Measurements from ENCODE around the gene ACTMAP.
"Not testable (repeated sequence)": the region's sequence is repeated elsewhere in the genome, so short reads cannot be mapped to it uniquely, and the experiment has no call there.

ACTMAP gene

GRCh38 chr19:40750058-40750873, at the start of gene ACTMAP:
ACTMAP (minus strand) TSS chr19:40750477; CDS start chr19:40749803, 674 bp downstream.
- peak; percentile 96 to 99 (median 98) for DNase-seq

- DNase-seq = no peak
Observed at GRCh38 chr19:40799558-40800338, 49.5 kb upstream of the ACTMAP start.

DNA sequence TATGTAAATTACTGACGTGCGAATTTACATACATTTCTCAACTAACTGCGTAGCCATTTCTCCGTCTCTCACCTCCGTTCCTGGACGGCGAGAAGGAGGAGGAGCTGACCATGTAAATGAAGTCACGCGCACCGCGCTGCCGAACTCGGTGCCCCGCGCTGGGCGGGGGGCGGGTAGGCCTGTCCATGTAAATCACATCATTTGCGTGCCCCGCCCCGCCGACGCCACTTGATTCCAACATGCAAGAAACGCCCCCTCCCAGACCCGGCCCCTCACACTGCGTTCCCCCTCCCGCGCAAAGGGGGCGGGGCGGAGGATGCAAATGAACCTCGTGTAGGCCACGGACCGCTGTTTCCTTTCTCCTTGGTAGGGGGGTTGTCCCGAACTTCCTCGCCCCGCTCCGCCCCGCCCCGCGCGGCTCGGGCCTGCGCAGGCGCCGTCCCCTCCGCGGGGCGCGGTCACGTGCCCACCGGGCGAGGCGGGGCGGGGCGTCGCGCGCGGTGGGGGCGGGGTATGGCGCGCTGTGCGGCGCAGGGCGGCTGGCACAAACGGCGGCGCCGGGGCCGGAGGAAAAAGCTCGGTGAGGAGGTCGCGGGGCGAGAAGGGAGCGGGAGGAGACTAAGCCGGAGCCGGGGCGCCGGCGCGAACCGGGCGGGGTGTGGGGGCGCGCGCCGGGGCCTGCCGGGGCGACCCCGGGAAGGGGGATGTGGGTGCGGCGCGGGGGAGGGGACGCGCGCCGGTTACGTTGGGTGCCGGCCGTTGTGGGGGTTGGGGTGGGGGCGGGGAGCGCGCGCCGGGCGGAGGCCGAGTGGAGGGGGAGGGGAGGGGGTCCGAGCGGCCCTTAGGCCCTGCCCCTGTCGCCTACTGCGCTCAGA, 48.6 kb upstream of the ACTMAP start, which contains the start of gene EGLN2:
EGLN2 (plus strand) TSS at position 509 of the 875 bp plus-strand sequence. CDS start 1,382 bp downstream, outside the sequence.
- peak; percentile 99 to 100 (median 100) for DNase-seq

DNA sequence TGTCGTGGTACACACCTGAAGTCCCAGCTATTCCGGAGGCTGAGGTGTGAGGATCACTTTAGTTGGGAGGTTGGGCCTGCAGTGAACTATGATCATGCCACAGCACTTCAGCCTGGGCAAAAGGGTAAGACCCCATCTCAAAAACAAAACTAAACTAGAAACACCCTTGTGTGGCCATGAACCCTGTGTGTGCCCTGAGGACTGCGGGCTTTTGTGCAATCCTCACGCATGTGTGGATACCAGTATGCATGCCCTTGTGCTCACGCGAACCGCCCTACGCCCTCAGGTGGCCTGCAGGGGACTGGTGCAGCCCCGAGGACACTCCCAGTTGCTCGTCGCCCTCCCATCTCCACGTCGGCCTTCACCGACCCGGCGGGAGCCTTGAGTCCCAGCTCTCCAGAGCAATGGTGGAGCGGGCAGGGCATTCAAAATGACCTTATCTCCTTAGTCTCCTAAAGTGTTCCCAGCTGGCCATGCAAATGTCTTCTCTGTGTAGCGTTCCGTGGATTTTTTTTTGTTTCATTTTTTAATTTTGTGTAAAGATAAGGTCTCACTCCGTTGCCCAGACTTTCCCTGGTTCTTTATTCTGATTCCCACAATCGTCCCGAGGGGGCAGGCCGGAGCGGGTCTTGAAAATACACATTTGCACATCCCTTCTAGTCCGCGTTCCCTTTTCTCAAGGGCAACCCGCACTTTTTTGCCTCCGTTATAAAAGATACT, 47.8 kb upstream of the ACTMAP start:
- DNase-seq = peak in 3 of 4 experiments; percentile 32 to 52 (median 39)

DNA sequence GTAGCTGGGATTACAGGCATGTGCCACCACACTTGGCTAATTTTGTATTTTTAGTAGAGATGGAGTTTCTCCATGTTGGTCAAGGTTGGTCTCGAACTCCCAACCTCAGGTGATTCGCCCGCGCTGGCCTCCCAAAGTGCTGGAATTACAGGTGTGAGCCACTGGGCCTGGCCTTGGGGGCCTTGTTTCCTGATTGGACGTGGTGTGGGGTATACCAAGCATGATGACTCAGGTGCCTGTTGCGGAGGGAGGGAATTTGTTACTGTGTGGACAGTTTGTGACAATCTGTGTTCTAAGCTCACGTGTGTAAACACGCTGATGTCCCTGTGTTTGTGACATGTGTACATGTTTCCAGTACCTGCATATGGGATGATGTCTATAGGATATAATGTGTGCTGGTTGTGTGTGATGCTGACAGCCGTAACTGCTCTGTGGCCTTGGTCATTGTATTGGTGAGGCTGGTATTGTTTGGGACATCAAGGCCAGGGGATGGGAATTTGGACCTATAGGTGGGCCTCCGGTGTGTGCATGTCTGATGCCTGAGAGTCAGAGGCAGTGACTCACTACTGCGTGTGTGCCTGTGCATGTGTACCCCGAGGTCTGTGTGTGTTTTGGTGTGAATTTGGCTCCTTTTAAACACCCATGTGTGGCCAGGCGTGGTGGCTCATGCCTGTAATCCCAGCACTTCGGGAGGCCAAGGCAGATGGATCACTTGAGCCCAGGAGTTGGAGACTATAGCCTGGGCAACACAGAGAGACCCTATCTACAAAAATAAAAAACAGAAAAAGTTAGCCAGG, 47.1 kb upstream of the ACTMAP start:
- DNase-seq = no peak

DNA sequence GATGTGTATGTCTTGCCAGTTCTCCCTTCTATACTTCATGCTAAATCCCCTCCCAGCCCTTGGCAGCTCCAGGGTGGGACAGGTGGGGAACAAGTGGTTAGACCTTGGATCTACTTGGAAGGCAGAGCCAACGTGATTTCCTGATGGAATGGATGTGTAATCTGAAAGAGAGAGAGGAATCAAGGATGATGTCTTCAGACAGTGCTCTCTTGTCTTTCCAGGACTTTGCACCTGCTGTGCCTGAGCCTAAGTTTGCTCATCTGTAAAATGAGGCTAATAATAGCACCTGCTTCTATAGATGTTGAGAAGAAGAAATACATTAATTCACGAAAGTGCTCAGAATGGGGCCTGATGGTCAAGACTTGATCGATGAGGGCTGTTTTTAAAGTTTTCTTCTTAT, 41.7 kb upstream of the ACTMAP start:
- DNase-seq = no peak

DNA sequence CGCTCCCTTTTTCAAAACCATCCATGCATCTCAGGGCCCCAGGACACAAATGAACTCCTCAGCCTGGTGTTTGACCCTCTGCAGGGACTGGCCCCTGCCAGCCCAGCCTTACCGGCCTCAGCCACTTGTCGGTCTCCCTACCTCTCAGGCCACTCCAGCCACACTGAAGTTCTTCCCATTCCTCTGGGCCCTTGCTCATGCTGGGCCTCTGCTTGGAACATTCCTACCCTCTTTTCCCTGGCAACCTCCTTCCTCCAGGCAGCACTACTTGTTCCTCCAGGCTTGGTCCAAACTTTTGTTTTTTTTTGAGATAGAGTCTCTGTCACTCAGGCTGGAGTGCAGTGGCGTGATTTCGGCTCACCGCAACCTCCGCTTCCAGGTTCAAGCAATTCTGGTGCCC, 41.1 kb upstream of the ACTMAP start:
- DNase-seq = no peak

DNA sequence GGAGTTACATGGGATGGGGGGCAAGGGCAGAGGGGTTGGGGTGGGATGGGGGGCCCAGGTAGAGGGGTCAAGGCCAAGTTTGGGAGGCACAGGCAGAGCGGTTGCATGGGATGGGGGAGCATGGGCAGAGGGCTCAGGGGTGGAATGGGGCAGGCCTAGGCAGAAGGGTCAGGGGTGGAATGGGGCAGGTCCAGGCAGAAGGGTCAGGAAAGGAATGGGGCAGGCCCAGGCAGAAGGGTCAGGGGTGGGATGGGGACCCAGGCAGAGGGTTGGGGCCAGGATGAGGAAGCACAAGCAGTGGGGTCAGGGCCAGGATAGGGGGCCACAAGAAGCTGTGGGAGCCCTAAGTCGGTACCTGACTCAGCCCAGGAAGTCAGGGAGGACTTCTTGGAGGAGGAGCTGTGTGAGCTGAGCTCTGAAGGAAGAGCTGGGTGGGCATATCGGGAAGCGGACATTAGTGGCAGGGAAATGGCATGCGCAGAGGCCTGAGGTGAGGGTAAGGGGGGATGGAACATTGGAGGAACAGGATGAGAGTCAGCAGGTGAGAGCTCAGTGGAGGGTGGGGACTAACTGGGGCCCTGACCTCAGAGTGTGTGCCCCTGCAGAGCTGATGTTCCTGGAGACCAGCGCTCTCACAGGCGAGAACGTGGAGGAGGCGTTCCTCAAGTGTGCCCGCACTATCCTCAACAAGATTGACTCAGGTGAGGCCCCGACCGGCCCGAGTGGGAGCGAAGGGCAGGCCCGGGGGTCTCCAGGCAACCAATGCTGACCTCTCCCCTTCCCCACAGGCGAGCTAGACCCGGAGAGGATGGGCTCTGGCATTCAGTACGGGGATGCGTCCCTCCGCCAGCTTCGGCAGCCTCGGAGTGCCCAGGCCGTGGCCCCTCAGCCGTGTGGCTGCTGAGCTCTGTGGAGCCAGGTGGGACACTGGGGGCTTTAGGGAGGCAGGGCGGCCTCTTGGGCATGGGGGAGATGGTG, 36.1 kb upstream of the ACTMAP start:
- no peak for DNase-seq

DNA sequence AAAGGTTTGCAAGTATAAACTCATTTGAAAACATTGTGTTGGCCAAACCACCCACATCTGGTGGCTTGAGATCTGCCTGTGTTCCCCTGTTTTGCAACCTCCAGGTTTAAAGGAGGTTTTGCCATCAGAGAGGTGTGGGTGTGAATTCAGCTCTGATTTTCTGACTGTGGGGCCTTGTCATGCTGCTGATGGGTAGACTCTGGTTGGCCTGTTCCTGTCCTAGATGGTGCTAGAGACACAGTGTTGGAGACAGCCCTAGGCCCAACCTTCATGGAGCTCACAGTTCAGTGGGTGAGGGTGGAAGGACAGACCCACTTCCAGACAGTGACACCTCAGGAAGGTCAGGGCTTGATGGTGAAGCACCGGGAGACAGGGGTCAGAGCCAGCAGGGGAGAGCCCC, 35.2 kb upstream of the ACTMAP start:
- DNase-seq = no peak

- not testable (repeated sequence) for DNase-seq
Observed at GRCh38 chr19:40784146-40784545, 33.9 kb upstream of the ACTMAP start.

DNA sequence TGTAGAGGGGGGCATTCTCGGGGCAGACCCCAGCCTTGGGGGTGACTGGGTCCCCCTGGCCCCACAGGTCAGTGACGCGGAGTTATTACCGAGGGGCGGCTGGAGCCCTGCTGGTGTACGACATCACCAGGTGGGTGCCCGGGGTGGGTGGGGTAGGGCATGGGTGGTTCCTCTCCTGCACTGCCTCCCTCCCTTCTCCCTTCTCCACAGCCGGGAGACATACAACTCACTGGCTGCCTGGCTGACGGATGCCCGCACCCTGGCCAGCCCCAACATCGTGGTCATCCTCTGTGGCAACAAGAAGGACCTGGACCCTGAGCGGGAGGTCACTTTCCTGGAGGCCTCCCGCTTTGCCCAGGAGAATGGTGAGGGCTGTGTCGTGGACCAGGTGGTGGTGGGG, 33.4 kb upstream of the ACTMAP start:
- DNase-seq = no peak

DNA sequence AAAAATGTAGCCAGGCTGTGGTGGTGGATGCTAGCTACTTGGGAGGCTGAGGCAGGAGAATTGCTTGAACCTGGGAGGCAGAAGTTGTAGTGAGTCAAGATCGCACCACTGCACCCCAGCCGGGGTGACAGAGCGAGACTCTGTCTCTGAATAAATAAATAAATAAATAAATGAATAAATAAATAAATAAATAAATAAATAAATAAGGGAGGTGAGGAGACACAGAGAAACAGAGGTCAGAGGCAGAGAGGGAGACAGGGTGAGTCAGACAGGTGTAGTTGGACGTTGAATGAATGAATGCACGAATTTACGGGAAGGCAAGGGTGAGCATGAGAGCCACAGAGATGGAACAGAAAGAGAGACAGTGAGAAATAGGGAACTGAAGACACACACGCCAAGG, 30.9 kb upstream of the ACTMAP start:
- DNase-seq = no peak

DNA sequence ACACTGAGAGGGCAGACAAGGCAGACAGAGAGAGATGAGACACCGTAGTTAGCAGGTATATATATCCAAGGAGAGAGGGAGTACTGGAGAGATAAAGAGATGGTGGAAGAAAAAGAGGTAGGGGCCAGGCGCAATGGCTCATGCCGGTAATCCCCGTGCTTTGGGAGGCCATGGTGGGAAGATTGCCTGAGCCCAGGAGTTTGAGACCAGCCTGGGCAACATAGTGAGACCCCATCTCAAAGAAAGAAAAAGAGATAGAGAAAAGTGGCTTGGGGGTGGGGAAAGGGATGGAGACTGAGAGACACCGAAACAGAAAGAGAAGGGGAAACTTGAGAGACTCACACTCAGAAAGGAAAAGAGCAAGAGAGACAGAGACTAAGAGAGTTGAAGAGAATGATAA, 30.3 kb upstream of the ACTMAP start:
- no peak for DNase-seq

GRCh38 chr19:40778706-40779284, 28.5 kb upstream of the ACTMAP start:
- DNase-seq = no peak

DNA sequence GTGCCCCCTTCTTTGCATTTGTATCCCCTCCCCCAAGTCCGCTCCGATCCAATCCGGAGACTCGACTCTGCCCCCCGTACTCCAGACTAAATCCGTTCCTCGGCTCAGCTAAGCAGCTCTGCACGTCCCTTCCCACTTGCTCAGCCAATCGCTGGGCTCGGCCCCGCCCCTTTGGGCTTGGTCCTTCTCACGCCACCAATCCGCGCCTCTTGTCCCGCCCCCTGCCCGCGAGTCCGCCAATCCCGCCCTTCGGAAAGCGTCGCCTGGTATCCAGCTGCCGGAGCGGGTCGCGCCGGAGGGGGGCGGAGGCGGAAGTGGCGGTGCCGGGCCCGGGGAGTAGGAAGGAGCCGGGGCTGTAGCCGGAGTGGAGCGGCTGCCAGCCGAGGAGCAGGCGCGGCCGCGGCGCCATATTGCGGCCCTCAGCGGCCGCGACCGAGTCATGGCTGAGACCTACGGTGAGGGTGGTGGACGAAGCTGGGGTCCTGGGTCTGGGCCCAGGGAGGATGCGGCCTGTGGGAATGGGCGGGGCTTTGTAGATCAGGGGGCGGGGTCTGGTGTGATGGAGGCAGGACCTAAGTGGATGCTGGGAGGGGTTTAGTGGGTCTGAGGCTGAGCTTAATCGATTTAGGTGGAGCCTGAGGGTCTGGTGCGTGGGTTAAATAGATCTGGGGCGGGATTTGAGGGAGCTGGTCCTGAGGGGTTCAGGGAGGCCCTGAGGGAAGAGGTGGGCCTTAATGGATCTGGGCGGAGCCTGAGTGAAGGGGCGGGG, 27.8 kb upstream of the ACTMAP start, which contains the start of gene RAB4B:
RAB4B (plus strand) TSS at position 311 of the 769 bp plus-strand sequence; CDS start at position 440, 129 bp downstream.
- peak; percentile 99 to 100 (median 99) for DNase-seq

GRCh38 chr19:40777645-40777936, 27.3 kb upstream of the ACTMAP start:
- DNase-seq = no peak

- DNase-seq = peak; percentile 55 to 77 (median 70)
Observed at GRCh38 chr19:40776932-40777644, 26.8 kb upstream of the ACTMAP start.

DNA sequence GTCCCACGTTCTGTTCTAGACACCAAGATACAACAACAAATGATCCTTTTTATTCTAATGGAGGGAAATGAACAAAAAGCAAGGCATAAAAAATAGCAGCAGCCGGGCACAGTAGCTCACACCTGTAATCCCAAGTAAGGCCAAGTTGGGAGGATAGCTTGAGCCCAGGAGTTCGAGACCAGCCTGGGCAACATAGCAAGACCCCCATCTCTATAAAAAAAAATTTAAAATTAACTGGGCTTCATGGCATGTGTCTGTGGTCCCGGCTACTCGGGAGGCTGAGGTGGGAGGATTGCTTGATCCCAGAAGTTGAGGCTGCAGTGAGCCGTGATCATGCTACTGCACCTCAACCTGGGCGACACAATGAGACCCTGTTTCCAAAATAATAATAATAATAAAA, 26.1 kb upstream of the ACTMAP start:
- DNase-seq = no peak
